Measurements from ENCODE around the gene NFATC1.

NFATC1 gene

GRCh38 chr18:79440316-79441110, 44.8 kb downstream of the NFATC1 start:
- no peak for DNase-seq (ENCODE audit: low spot score)
- WGBS, 2 donors (ENCODE audit: extremely low coverage in 2 of 2, insufficient read length in 2 of 2, insufficient replicate concordance in 1 of 2), result no CpG with 5 or more reads among the region's 31 CpGs
- Histone ChIP-seq H3K27ac (replicated peaks; ENCODE audit: low read length) (no peak overlapping the region), H3K9me3 (replicated peaks in 1 of 2; ENCODE audit: control insufficient read depth in 2 of 2, insufficient read depth in 1 of 2, low read depth in 1 of 2, low read length in 2 of 2) (no peaks in the 10 kb centered on the region), H3K27me3 (ENCODE audit: control insufficient read depth in 3 of 3, insufficient read depth in 3 of 3, low read depth in 1 of 3, low read length in 3 of 3) (no peaks in the 10 kb centered on the region), H3K14ac (ENCODE audit: low read length) (peak overlapping the region; percentile 56), H3K79me1 (ENCODE audit: low read depth, low read length) (peaks cover 5% of the 10 kb centered on the region), H3K18ac (ENCODE audit: low read length) (peak overlapping the region; percentile 74), H2BK5ac (ENCODE audit: low read length) (no peak overlapping the region), H3K4me2 (ENCODE audit: insufficient read depth, low read length, poor library complexity, severe bottlenecking) (no peak overlapping the region), H2AFZ (ENCODE audit: low read length) (no peak overlapping the region), H3K9ac (ENCODE audit: low read depth, low read length, poor library complexity) (peak overlapping the region; percentile 44), H3K36me3 (replicated peaks in 1 of 2; ENCODE audit: control insufficient read depth in 2 of 2, insufficient read depth in 2 of 2, low read length in 2 of 2) (no peaks in the 10 kb centered on the region), H3K4me1 (ENCODE audit: control insufficient read depth in 2 of 2, insufficient read depth in 1 of 2, low read depth in 1 of 2, low read length in 2 of 2) (peaks cover 0 to 5% of the 10 kb centered on the region in 2 donors), H3K4me3 (ENCODE audit: low read length in 2 of 2) (no peak overlapping the region), H2BK12ac (ENCODE audit: low read length) (peak overlapping the region; percentile 58), H4K91ac (ENCODE audit: low read depth, low read length, poor library complexity) (no peak overlapping the region), H2AK5ac (ENCODE audit: low read depth, low read length) (peak overlapping the region; percentile 63), H2BK120ac (ENCODE audit: low read depth, low read length) (peak overlapping the region; percentile 47), H4K8ac (ENCODE audit: low read depth, low read length) (no peak overlapping the region), H2BK15ac (ENCODE audit: low read length) (peak overlapping the region; percentile 75), H3K23ac (ENCODE audit: low read depth, low read length, poor library complexity) (peak overlapping the region; percentile 91), H3K4ac (ENCODE audit: low read length) (peak overlapping the region; percentile 66)

GRCh38 chr18:79441420-79441819, 45.7 kb downstream of the NFATC1 start:
- no peak overlapping the region for H3K4me2 ChIP-seq (ENCODE audit: insufficient read depth, low read length, poor library complexity, severe bottlenecking)
- no peak overlapping the region for H2AFZ ChIP-seq (ENCODE audit: low read length)
- H4K8ac ChIP-seq (ENCODE audit: low read depth, low read length), result no peak overlapping the region
- no peak overlapping the region for H2BK5ac ChIP-seq (ENCODE audit: low read length)
- H2BK12ac ChIP-seq (ENCODE audit: low read length), result no peak overlapping the region
- H3K4me3 ChIP-seq (ENCODE audit: low read length in 2 of 2), result no peak overlapping the region
- no peak for DNase-seq (ENCODE audit: low spot score)
- H3K27me3 ChIP-seq (ENCODE audit: control insufficient read depth in 3 of 3, insufficient read depth in 3 of 3, low read depth in 1 of 3, low read length in 3 of 3), result no peaks in the 10 kb centered on the region
- no peaks in the 10 kb centered on the region for H3K36me3 ChIP-seq (replicated peaks in 1 of 2; ENCODE audit: control insufficient read depth in 2 of 2, insufficient read depth in 2 of 2, low read length in 2 of 2)
- H3K14ac ChIP-seq (ENCODE audit: low read length), result no peak overlapping the region
- no peak overlapping the region for H2BK120ac ChIP-seq (ENCODE audit: low read depth, low read length)
- H3K27ac ChIP-seq (replicated peaks; ENCODE audit: low read length), result no peak overlapping the region
- no peak overlapping the region for H4K91ac ChIP-seq (ENCODE audit: low read depth, low read length, poor library complexity)
- H3K9me3 ChIP-seq (replicated peaks in 1 of 2; ENCODE audit: control insufficient read depth in 2 of 2, insufficient read depth in 1 of 2, low read depth in 1 of 2, low read length in 2 of 2), result no peaks in the 10 kb centered on the region
- no peak overlapping the region for H3K9ac ChIP-seq (ENCODE audit: low read depth, low read length, poor library complexity)
- no peak overlapping the region for H3K4ac ChIP-seq (ENCODE audit: low read length)
- no CpG with 5 or more reads among the region's 16 CpGs for WGBS, 2 donors (ENCODE audit: extremely low coverage in 2 of 2, insufficient read length in 2 of 2, insufficient replicate concordance in 1 of 2)
- peak overlapping the region; percentile 74 for H3K18ac ChIP-seq (ENCODE audit: low read length)
- no peak overlapping the region for H3K23ac ChIP-seq (ENCODE audit: low read depth, low read length, poor library complexity)
- no peak overlapping the region for H2BK15ac ChIP-seq (ENCODE audit: low read length)
- H3K4me1 ChIP-seq (ENCODE audit: control insufficient read depth in 2 of 2, insufficient read depth in 1 of 2, low read depth in 1 of 2, low read length in 2 of 2), result peaks cover 5% of the 10 kb centered on the region in 2 donors
- H3K79me1 ChIP-seq (ENCODE audit: low read depth, low read length), result peaks cover 5% of the 10 kb centered on the region
- no peak overlapping the region for H2AK5ac ChIP-seq (ENCODE audit: low read depth, low read length)

GRCh38 chr18:79442508-79443221, 46.9 kb downstream of the NFATC1 start:
- DNase-seq (ENCODE audit: low spot score), result no peak

GRCh38 chr18:79445221-79445620, 49.5 kb downstream of the NFATC1 start:
- no peak for DNase-seq (ENCODE audit: low spot score)
- Histone ChIP-seq H3K27me3 (ENCODE audit: control insufficient read depth in 3 of 3, insufficient read depth in 3 of 3, low read depth in 1 of 3, low read length in 3 of 3) (no peaks in the 10 kb centered on the region), H4K91ac (ENCODE audit: low read depth, low read length, poor library complexity) (no peak overlapping the region), H3K9me3 (replicated peaks in 1 of 2; ENCODE audit: control insufficient read depth in 2 of 2, insufficient read depth in 1 of 2, low read depth in 1 of 2, low read length in 2 of 2) (no peaks in the 10 kb centered on the region), H3K4me1 (ENCODE audit: control insufficient read depth in 2 of 2, insufficient read depth in 1 of 2, low read depth in 1 of 2, low read length in 2 of 2) (peaks cover 5% of the 10 kb centered on the region in 2 donors), H2BK12ac (ENCODE audit: low read length) (peak overlapping the region; percentile 78), H4K8ac (ENCODE audit: low read depth, low read length) (no peak overlapping the region), H2AK5ac (ENCODE audit: low read depth, low read length) (no peak overlapping the region), H3K4me2 (ENCODE audit: insufficient read depth, low read length, poor library complexity, severe bottlenecking) (no peak overlapping the region), H3K18ac (ENCODE audit: low read length) (peak overlapping the region; percentile 67), H3K14ac (ENCODE audit: low read length) (no peak overlapping the region), H3K9ac (ENCODE audit: low read depth, low read length, poor library complexity) (no peak overlapping the region), H2BK5ac (ENCODE audit: low read length) (no peak overlapping the region), H3K79me1 (ENCODE audit: low read depth, low read length) (peaks cover 5% of the 10 kb centered on the region), H3K4ac (ENCODE audit: low read length) (no peak overlapping the region), H3K4me3 (ENCODE audit: low read length in 2 of 2) (no peak overlapping the region), H3K36me3 (replicated peaks in 1 of 2; ENCODE audit: control insufficient read depth in 2 of 2, insufficient read depth in 2 of 2, low read length in 2 of 2) (no peaks in the 10 kb centered on the region), H2AFZ (ENCODE audit: low read length) (no peak overlapping the region), H3K23ac (ENCODE audit: low read depth, low read length, poor library complexity) (peak overlapping the region; percentile 80), H2BK120ac (ENCODE audit: low read depth, low read length) (no peak overlapping the region), H2BK15ac (ENCODE audit: low read length) (peak overlapping the region; percentile 73), H3K27ac (replicated peaks; ENCODE audit: low read length) (no peak overlapping the region)
- no CpG with 5 or more reads among the region's 15 CpGs for WGBS, 2 donors (ENCODE audit: extremely low coverage in 2 of 2, insufficient read length in 2 of 2, insufficient replicate concordance in 1 of 2)

More at GRCh38 chr18:79442508-79443221, 46.9 kb downstream of the NFATC1 start:
- Histone ChIP-seq H4K8ac (ENCODE audit: low read depth, low read length) (no peak overlapping the region), H3K23ac (ENCODE audit: low read depth, low read length, poor library complexity) (no peak overlapping the region), H2BK15ac (ENCODE audit: low read length) (no peak overlapping the region), H3K14ac (ENCODE audit: low read length) (no peak overlapping the region), H3K4me3 (ENCODE audit: low read length in 2 of 2) (no peak overlapping the region), H2BK120ac (ENCODE audit: low read depth, low read length) (no peak overlapping the region), H3K4me2 (ENCODE audit: insufficient read depth, low read length, poor library complexity, severe bottlenecking) (no peak overlapping the region), H3K9me3 (replicated peaks in 1 of 2; ENCODE audit: control insufficient read depth in 2 of 2, insufficient read depth in 1 of 2, low read depth in 1 of 2, low read length in 2 of 2) (no peaks in the 10 kb centered on the region), H3K4ac (ENCODE audit: low read length) (no peak overlapping the region), H2BK12ac (ENCODE audit: low read length) (no peak overlapping the region), H2AK5ac (ENCODE audit: low read depth, low read length) (peak overlapping the region; percentile 53), H3K4me1 (ENCODE audit: control insufficient read depth in 2 of 2, insufficient read depth in 1 of 2, low read depth in 1 of 2, low read length in 2 of 2) (peaks cover 4 to 5% of the 10 kb centered on the region in 2 donors), H3K18ac (ENCODE audit: low read length) (peak overlapping the region; percentile 87), H3K36me3 (replicated peaks in 1 of 2; ENCODE audit: control insufficient read depth in 2 of 2, insufficient read depth in 2 of 2, low read length in 2 of 2) (no peaks in the 10 kb centered on the region), H3K79me1 (ENCODE audit: low read depth, low read length) (peaks cover 5% of the 10 kb centered on the region), H3K9ac (ENCODE audit: low read depth, low read length, poor library complexity) (no peak overlapping the region), H4K91ac (ENCODE audit: low read depth, low read length, poor library complexity) (no peak overlapping the region), H2BK5ac (ENCODE audit: low read length) (peak overlapping the region; percentile 39), H2AFZ (ENCODE audit: low read length) (no peak overlapping the region), H3K27me3 (ENCODE audit: control insufficient read depth in 3 of 3, insufficient read depth in 3 of 3, low read depth in 1 of 3, low read length in 3 of 3) (no peaks in the 10 kb centered on the region), H3K27ac (replicated peaks; ENCODE audit: low read length) (no peak overlapping the region)
- WGBS, 2 donors (ENCODE audit: extremely low coverage in 2 of 2, insufficient read length in 2 of 2, insufficient replicate concordance in 1 of 2), result no CpG with 5 or more reads among the region's 29 CpGs

All from neuronal stem cell (in vitro differentiated cells).